Right atrium auricular region (tissue), 2 donors: ENCODE data around the gene ANKS1B. TPM values are rescaled to one million over a fixed set of nuclear protein-coding genes. Genes with fewer than 3 reads are reported as not detected.
A peak's percentile ranks its signal among the peaks of the same experiment; 100 is the strongest.
"Not testable (repeated sequence)": the region's sequence is repeated elsewhere in the genome, so short reads cannot be mapped to it uniquely, and the experiment has no call there.

Experiments used
- DNase-seq: peaks from one replicate; pipeline ENCODE4 v3.0.0-alpha.2; 2019; ENCODE audit warnings: low spot score
- H3K27ac ChIP-seq, 2 donors: fragments of 200-600 bp; sonication (generic); 1 replicate in 1 of 2; 2 replicates in 1 of 2; pipeline ENCODE4 v1.5.1; 2016 to 2019
- H3K27me3 ChIP-seq, 2 donors: fragments of 200-600 bp; sonication (generic); one replicate each; pipeline versions ENCODE4 v1.5.1 to v1.6.0; 2017 to 2019
- H3K36me3 ChIP-seq: fragments of 200-600 bp; sonication (generic); one replicate; pipeline ENCODE4 v1.5.1; 2016
- H3K4me1 ChIP-seq, 2 donors: fragments of 200-600 bp; sonication (generic); one replicate each; pipeline versions ENCODE4 v1.5.1 to v1.6.0; 2017 to 2019
- H3K4me3 ChIP-seq, 2 donors: fragments of 200-600 bp; sonication (generic); 1 replicate in 1 of 2; 2 replicates in 1 of 2; pipeline ENCODE4 v1.5.1; 2017 to 2019; ENCODE audit warnings: mild to moderate bottlenecking in 1 of 2, moderate library complexity in 1 of 2
- H3K9me3 ChIP-seq, 2 donors: fragments of 200-600 bp; sonication (generic); one replicate each; pipeline ENCODE4 v1.5.1; 2019
- CTCF ChIP-seq, 2 donors: fragments of 200-600 bp; sonication (generic); IDR thresholded peaks; one replicate each; pipeline ENCODE4 v1.5.1; 2019; ENCODE audit warnings: antibody characterized with exemption in 2 of 2
- total RNA-seq, 2 donors: library from RNA; depleted of rRNA; stranded (reverse); fragments of >200 nt; gene quantifications; one replicate each; pipeline ENCODE4 v1.1.0, GENCODE V29; 2016

ANKS1B gene
- total RNA-seq, 2 donors from 2014 or later = 2.4 to 3.1 TPM

GRCh38 chr12:100020370-100020769, 35.6 kb upstream of the ANKS1B start:
- DNase-seq = no peak
- Histone ChIP-seq H3K27me3 (no peaks in the 10 kb centered on the region), H3K36me3 (no peaks in the 10 kb centered on the region), H3K4me3 (no peak overlapping the region), H3K27ac (no peak overlapping the region), H3K4me1 (no peaks in the 10 kb centered on the region), H3K9me3 (peaks cover 0 to 6% of the 10 kb centered on the region in 2 donors)
- no peak for TF ChIP-seq CTCF (IDR thresholded peaks at IDR 0.05)

DNA sequence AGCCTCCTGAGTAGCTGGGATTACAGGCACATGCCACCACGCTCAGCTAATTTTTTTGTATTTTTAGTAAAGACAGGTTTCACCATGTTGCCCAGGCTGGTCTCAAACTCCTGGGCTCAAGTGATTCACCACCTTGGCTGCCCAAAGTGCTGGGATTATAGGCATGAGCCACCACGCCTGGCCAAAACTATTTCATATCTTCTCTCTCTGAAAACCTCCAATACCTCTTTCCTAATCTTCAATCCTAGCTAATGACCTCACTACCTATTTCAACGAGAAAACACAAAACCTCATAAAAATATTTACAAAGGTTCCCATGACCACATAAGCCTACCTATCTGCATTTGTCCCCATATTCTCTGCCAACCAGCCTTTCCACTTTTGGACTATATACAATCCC, 32.3 kb upstream of the ANKS1B start:
- Histone ChIP-seq H3K27me3 (no peaks in the 10 kb centered on the region), H3K36me3 (no peaks in the 10 kb centered on the region), H3K4me3 (no peak overlapping the region), H3K9me3 (peaks cover 0 to 6% of the 10 kb centered on the region in 2 donors), H3K27ac (no peak overlapping the region), H3K4me1 (no peaks in the 10 kb centered on the region)
- no peak for TF ChIP-seq CTCF (IDR thresholded peaks at IDR 0.05)
- DNase-seq = no peak

DNA sequence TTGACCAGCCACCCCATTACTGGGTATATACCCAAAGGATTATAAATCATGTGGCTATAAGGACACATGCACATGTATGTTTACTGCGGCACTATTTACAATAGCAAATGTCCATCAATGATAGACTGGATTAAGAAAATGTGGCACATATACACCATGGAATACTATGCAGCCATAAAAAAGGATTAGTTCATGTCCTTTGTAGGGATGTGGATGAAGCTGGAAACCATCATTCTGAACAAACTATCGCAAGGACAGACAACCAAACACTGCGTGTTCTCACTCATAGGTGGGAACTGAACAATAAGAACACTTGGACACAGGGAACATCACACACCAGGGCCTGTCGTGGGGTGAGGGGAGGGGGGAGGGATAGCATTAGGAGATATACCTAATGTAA, 31.6 kb upstream of the ANKS1B start:
- not testable (repeated sequence) for H3K27ac ChIP-seq, DNase-seq, H3K36me3 ChIP-seq, H3K4me3 ChIP-seq, H3K27me3 ChIP-seq, H3K9me3 ChIP-seq, H3K4me1 ChIP-seq

- not testable (repeated sequence) for H3K27ac ChIP-seq, H3K9me3 ChIP-seq, H3K4me1 ChIP-seq, H3K27me3 ChIP-seq, H3K36me3 ChIP-seq, DNase-seq, H3K4me3 ChIP-seq
These were observed 21.1 kb upstream of the ANKS1B start for GRCh38 chr12:100005846-100006245.

- Histone ChIP-seq H3K27ac (no peak overlapping the region), H3K9me3 (peaks cover 0 to 6% of the 10 kb centered on the region in 2 donors), H3K4me1 (no peaks in the 10 kb centered on the region), H3K27me3 (no peaks in the 10 kb centered on the region), H3K36me3 (no peaks in the 10 kb centered on the region), H3K4me3 (no peak overlapping the region)
- no peak for TF ChIP-seq CTCF (IDR thresholded peaks at IDR 0.05)
- no peak for DNase-seq
These were observed 13.1 kb upstream of the ANKS1B start for GRCh38 chr12:99997806-99998205.

DNA sequence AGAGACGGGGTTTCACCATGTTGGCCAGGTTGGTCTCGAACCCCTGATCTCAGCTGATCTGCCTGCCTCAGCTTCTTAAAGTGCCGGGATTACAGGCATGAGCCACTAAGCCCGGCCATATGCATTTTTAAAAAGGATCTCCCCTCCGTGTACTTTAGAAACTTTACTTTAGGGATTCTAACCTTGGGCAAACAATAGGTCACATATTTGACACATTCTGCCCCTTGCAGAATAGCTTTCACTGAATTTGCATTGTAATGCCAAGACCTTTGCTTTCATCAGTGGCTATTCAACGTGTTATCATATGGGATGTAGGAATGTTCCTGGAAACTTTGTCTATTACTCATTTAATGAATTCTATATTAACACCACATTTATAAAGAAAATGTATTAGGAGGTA, 11.4 kb upstream of the ANKS1B start:
- Histone ChIP-seq H3K9me3 (peaks cover 0 to 6% of the 10 kb centered on the region in 2 donors), H3K4me1 (no peaks in the 10 kb centered on the region), H3K36me3 (no peaks in the 10 kb centered on the region), H3K27ac (no peak overlapping the region), H3K4me3 (no peak overlapping the region), H3K27me3 (no peaks in the 10 kb centered on the region)
- no peak for TF ChIP-seq CTCF (IDR thresholded peaks at IDR 0.05)
- no peak for DNase-seq

DNA sequence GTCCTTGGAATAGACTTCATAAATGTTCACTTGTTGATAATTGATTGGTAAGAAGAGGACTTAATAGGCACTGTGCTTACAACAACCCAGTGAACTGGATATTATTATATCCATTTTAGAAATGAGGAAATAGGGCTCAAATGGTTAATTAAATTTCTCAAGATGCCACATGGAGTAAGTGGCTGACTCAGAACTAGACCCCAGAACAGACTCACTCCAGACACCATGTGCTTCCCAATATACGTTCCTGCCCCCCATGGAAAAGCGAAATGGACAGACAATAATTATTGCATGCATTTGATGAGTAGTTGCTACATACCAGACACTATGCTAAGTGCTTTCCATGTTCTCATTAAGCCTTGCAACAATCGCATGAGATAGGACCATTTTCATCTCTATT, 895 bp upstream of the ANKS1B start:
- Histone ChIP-seq H3K4me3 (peak overlapping the region in 1 of 2 donors; percentile 59), H3K27me3 (no peaks in the 10 kb centered on the region), H3K36me3 (no peaks in the 10 kb centered on the region), H3K27ac (no peak overlapping the region), H3K4me1 (peaks cover 0 to 11% of the 10 kb centered on the region in 2 donors), H3K9me3 (no peaks in the 10 kb centered on the region)
- DNase-seq = no peak
- TF ChIP-seq CTCF (IDR thresholded peaks at IDR 0.05) = no peak
